Ectodermal cell (in vitro differentiated cells): ENCODE measurements around the gene RTCB. TPM values are rescaled to one million over a fixed set of nuclear protein-coding genes. Genes with fewer than 3 reads are reported as not detected.

Experiments used
- H3K27ac ChIP-seq: 2 replicates; pipeline ENCODE4 v1.7.0; 2013; ENCODE audit warnings: mild to moderate bottlenecking, low read depth, low read length; ENCODE audit not compliant: insufficient read depth, poor library complexity, severe bottlenecking
- H3K27me3 ChIP-seq: 2 replicates; pipeline ENCODE4 v1.7.0; 2013; ENCODE audit warnings: mild to moderate bottlenecking, low read length; ENCODE audit not compliant: insufficient read depth, control insufficient read depth, poor library complexity, severe bottlenecking
- H3K36me3 ChIP-seq: one replicate; pipeline ENCODE4 v1.7.0; 2013; ENCODE audit warnings: low read length; ENCODE audit not compliant: control insufficient read depth, insufficient read depth
- H3K4me1 ChIP-seq: one replicate; pipeline ENCODE4 v1.7.0; 2013; ENCODE audit warnings: low read length; ENCODE audit not compliant: control insufficient read depth, insufficient read depth
- H3K4me3 ChIP-seq: 2 replicates; pipeline ENCODE4 v1.7.0; 2013; ENCODE audit warnings: low read depth, low read length, control low read depth; ENCODE audit not compliant: insufficient read depth
- H3K9me3 ChIP-seq: 2 replicates; pipeline ENCODE4 v1.7.0; 2013; ENCODE audit warnings: mild to moderate bottlenecking, low read length, moderate library complexity; ENCODE audit not compliant: control insufficient read depth
- WGBS, 2 experiments: methylation state at CpG; one replicate each; pipeline ENCODE4 v1.1.7; 2013; ENCODE audit warnings: missing lambda C conversion rate in 2 of 2; 5-methylcytosine and 5-hydroxymethylcytosine counted together
- polyA plus RNA-seq, 4 experiments: library from polyadenylated mRNA; stranded (reverse); fragments of 50-300 nt; gene quantifications; one replicate each; pipeline ENCODE4 v1.2.3, GENCODE V29; 2013

The RTCB gene
- 147 TPM for polyA plus RNA-seq (2013, experiment 1 of 4)
- polyA plus RNA-seq (2013, experiment 2 of 4), result 164 TPM
- 90.2 TPM for polyA plus RNA-seq (2013, experiment 3 of 4)
- polyA plus RNA-seq (2013, experiment 4 of 4), result 99.7 TPM

DNA sequence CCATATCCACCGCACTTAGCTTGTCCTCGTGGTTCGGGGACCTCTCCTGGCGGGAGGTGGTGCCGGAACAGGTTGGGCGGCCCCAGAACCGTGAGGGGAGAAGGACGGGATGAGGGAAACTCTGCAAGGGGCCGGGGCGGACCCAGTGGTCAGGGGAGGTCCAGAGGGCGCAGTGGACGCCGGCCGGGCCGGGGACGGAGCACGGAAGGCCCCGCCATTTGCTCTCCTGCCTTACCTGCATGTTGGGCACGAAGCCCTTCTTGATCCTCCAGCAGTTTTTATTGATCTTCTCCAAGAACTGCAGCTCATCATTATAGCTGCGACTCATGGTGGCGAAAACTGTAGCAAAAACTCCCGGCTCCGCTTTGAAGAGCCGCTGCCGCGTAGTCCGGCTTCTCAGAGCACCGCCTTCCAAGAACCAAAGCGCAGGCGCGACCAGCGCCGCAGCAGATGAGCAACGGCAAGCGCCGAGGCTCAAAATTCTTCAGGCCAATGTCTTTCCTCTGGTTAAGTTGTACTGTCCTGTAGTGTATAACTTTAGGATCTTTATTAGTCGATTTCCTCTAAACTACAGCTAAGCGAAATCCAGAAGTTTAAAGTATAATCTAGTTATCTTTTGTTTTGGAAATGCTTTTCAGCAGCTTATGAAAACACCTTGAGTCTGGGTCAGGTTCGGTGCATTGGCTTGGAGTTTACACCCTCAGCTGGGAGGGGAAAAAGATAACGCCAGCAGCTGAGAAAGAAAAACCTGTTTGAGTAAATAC lies at the start of gene RTCB:
TSS of gene RTCB (minus strand) at position 419 of the 764 bp plus-strand sequence. CDS start at position 328, 91 bp downstream.
- Histone ChIP-seq H3K4me3 (peak within 1 kb of the TSS; percentile 96), H3K27me3 (no peaks in the 10 kb centered on the region), H3K4me1 (peaks cover 5% of the 10 kb centered on the region), H3K27ac (no peak within 1 kb of the TSS), H3K9me3 (no peaks in the 10 kb centered on the region), H3K36me3 (peaks cover 12% of the 10 kb centered on the region)
- 4% methylated on average over 39 to 40 of the region's 40 CpGs for WGBS, 2 experiments

- H3K9me3 ChIP-seq, result no peaks in the 10 kb centered on the region
- no peak overlapping the region for H3K27ac ChIP-seq
- peaks cover 13% of the 10 kb centered on the region for H3K27me3 ChIP-seq
- no peaks in the 10 kb centered on the region for H3K36me3 ChIP-seq
- no peaks in the 10 kb centered on the region for H3K4me1 ChIP-seq
- WGBS, 2 experiments, result 92% methylated on average over 4 of the region's 4 CpGs
- no peak overlapping the region for H3K4me3 ChIP-seq
Observed at GRCh38 chr22:32457031-32457430, 45.0 kb upstream of the RTCB start.

DNA sequence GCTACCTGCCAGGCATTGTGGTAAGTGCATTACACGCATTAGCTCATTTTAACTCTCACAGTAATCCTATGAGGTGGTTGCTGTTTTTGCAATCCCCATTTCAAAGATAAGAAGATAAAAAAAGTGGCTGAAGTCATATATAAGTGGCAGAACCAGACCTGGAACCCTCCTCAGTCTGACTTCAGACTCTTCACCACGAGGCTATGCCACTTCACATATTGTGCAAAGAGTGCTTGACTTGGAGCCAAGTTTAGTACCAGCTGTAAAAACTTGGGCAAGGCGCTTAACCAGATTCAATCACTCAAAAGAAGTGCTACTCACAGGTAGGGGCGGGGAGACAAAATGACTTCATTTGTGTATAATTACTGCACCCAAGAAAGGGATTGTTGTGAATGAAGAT lies 36.9 kb upstream of the RTCB start:
- 77% methylated on average over 4 of the region's 4 CpGs for WGBS, 2 experiments
- Histone ChIP-seq H3K36me3 (no peaks in the 10 kb centered on the region), H3K27ac (no peak overlapping the region), H3K4me1 (no peaks in the 10 kb centered on the region), H3K27me3 (no peaks in the 10 kb centered on the region), H3K9me3 (no peaks in the 10 kb centered on the region), H3K4me3 (no peak overlapping the region)

- no peaks in the 10 kb centered on the region for H3K27me3 ChIP-seq
- no peaks in the 10 kb centered on the region for H3K4me1 ChIP-seq
- 54 to 88% methylated on average over 1 of the region's 1 CpG for WGBS, 2 experiments
- H3K9me3 ChIP-seq, result no peaks in the 10 kb centered on the region
- H3K36me3 ChIP-seq, result no peaks in the 10 kb centered on the region
- no peak overlapping the region for H3K27ac ChIP-seq
- no peak overlapping the region for H3K4me3 ChIP-seq
Observed at GRCh38 chr22:32446321-32446720, 34.3 kb upstream of the RTCB start.

DNA sequence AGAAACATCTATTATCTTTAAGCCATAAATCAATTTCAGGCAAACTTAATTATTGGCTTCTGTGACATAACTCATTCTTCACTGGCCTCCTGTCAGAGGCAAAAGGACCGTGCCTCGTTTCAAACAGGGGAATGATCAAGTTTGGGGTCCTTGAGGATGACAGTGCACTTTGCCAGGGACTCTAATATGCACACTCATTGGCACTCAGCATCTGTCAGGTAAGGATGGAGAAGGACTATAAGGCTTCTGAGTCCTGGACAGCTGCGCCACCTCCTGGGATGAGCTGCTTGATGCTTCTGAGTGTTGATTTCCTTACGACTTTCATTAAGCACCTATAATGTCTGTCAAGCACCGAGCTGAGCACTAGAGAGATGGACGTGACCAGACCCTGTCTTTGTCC lies 32.0 kb upstream of the RTCB start:
- H3K27me3 ChIP-seq, result no peaks in the 10 kb centered on the region

GRCh38 chr22:32430352-32430751 lies 18.3 kb upstream of the RTCB start:
- WGBS, 2 experiments, result 67 to 97% methylated on average over 1 of the region's 1 CpG

More for the DNA sequence above, 32.0 kb upstream of the RTCB start:
- Histone ChIP-seq H3K27ac (no peak overlapping the region), H3K4me1 (no peaks in the 10 kb centered on the region), H3K36me3 (no peaks in the 10 kb centered on the region), H3K4me3 (no peak overlapping the region), H3K9me3 (no peaks in the 10 kb centered on the region)
- 76 to 77% methylated on average over 6 of the region's 6 CpGs for WGBS, 2 experiments

DNA sequence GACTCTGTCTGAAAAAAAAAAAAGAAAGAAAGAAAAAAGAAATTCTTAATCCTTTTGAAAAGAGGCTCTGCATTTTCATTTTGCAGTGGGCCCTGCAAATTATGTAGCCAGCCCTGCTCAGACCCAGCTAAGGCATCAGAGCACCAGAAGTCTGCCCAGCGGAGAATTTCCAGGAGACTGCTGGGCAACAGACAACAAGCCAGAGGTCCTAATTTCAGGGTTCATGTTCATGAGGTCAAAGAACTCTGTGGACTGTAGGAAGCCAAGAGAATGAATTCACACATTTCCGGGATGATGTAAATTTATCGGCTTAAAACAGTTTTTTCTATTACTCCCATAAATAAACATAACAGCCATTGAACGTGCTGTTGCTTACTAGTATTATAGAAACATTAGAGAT lies 14.8 kb upstream of the RTCB start:
- H3K4me3 ChIP-seq, result no peak overlapping the region
- H3K9me3 ChIP-seq, result no peaks in the 10 kb centered on the region
- H3K4me1 ChIP-seq, result no peaks in the 10 kb centered on the region
- H3K27me3 ChIP-seq, result peaks cover 13% of the 10 kb centered on the region
- whole genome bisulfite sequencing, 2 experiments, result 96 to 97% methylated on average over 3 to 4 of the region's 4 CpGs
- no peak overlapping the region for H3K27ac ChIP-seq
- H3K36me3 ChIP-seq, result no peaks in the 10 kb centered on the region

More at GRCh38 chr22:32430352-32430751, 18.3 kb upstream of the RTCB start:
- Histone ChIP-seq H3K36me3 (no peaks in the 10 kb centered on the region), H3K27ac (no peak overlapping the region), H3K4me1 (no peaks in the 10 kb centered on the region), H3K27me3 (peaks cover under 1% of the 10 kb centered on the region), H3K4me3 (no peak overlapping the region), H3K9me3 (no peaks in the 10 kb centered on the region)

DNA sequence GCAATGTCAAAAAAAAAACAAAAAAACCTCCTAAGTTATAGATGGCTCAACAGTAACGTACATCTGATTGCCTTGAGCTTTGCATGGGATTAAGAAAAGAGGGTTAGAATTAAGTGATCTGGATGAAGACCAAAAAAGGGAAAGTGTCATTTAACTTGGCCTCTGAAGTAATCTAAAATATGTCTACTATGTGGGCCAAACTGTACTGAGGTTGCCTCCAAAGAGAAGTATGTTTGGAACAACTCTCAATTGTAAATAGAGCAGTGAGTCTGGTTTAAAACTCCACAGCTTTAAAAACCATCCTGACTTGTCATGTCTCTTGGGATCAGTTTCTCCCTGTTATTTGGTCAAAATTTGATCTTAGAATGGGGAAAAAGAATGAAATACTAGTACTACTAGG lies 11.6 kb upstream of the RTCB start:
- WGBS, 2 experiments, result 90 to 97% methylated on average over 1 of the region's 1 CpG
- Histone ChIP-seq H3K36me3 (no peaks in the 10 kb centered on the region), H3K4me3 (no peak overlapping the region), H3K27me3 (peaks cover 31% of the 10 kb centered on the region), H3K9me3 (no peaks in the 10 kb centered on the region), H3K27ac (no peak overlapping the region), H3K4me1 (no peaks in the 10 kb centered on the region)

DNA sequence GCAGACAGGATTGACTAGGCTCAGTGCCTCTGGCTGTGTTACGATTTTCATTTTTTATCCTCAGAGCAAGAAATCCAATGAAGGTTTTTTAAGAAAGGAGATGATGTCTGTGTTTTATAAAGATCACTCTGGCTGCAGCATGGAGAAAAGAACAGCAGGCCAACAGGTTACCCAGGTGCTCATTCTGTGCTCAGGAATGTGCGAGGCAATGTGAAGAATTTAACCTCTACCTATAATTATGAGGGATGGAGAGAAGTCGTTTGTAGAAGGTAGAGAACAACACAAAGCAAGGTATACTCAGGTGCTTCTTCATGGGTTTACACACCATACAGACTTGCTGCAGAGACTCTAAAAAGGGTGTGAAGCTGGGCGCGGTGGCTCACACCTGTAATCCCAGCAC lies 10.0 kb upstream of the RTCB start:
- Histone ChIP-seq H3K27me3 (peaks cover 33% of the 10 kb centered on the region), H3K9me3 (no peaks in the 10 kb centered on the region), H3K4me3 (no peak overlapping the region), H3K36me3 (no peaks in the 10 kb centered on the region), H3K27ac (no peak overlapping the region), H3K4me1 (no peaks in the 10 kb centered on the region)
- 75 to 85% methylated on average over 4 to 5 of the region's 5 CpGs for WGBS, 2 experiments

- no peaks in the 10 kb centered on the region for H3K36me3 ChIP-seq
- H3K9me3 ChIP-seq, result no peaks in the 10 kb centered on the region
- H3K4me1 ChIP-seq, result no peaks in the 10 kb centered on the region
- peaks cover 33% of the 10 kb centered on the region for H3K27me3 ChIP-seq
- 65 to 72% methylated on average over 2 of the region's 2 CpGs for WGBS, 2 experiments
- H3K4me3 ChIP-seq, result no peak overlapping the region
- no peak overlapping the region for H3K27ac ChIP-seq
Observed at GRCh38 chr22:32421484-32421883, 9.4 kb upstream of the RTCB start.
